GM19452 (cell line): ENCODE results near the gene KNCN.

Source experiments
- ATAC-seq: cut with Tn5 transposase; IDR thresholded peaks from one replicate; pipeline ENCODE4 v1.9.1; 2021; ENCODE audit not compliant: unreplicated experiment

Gene KNCN

GRCh38 chr1:46506470-46507219, 44.8 kb downstream of the KNCN start:
- ATAC-seq, result no peak

GRCh38 chr1:46503421-46503820, 48.0 kb downstream of the KNCN start:
- no peak for ATAC-seq

GRCh38 chr1:46501528-46501927, 49.9 kb downstream of the KNCN start:
- ATAC-seq, result no peak

GRCh38 chr1:46497665-46498064, 53.8 kb downstream of the KNCN start:
- ATAC-seq, result no peak

- no peak for ATAC-seq
These were observed 54.4 kb downstream of the KNCN start for GRCh38 chr1:46497020-46497419.

- no peak for ATAC-seq
These were observed 54.9 kb downstream of the KNCN start for GRCh38 chr1:46496505-46496904.

DNA sequence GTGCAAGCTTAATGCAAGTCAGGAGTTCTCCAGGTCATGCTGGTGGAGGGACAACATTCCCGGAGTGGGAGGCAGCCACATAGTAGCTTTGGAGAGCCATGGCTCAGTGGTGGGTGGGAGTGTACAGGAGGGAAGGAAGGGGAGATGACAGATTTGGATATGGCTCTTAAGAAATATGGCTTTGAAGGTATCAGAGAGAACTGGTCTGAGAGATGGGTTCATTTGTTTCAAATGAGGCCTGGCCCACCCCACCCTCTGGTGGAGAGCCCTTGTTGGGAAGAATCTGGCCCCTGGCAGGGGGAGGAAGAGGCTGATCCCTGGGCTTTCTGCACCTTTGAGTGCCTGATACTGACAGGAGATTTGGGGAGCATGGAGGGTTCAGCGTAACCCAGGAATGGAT, 55.7 kb downstream of the KNCN start:
- ATAC-seq, result no peak
